ENCODE results near the gene GPR89A.

Gene GPR89A

GRCh38 chr1:145696630-145696960 is 88.8 kb downstream of the GPR89A start:
- Histone ChIP-seq H3K4me2 (ENCODE audit: insufficient read depth, low read length) (no peak overlapping the region), H4K20me1 (ENCODE audit: insufficient read depth, low read length) (no peaks in the 10 kb centered on the region), H3K79me2 (ENCODE audit: insufficient read depth, low read length) (no peaks in the 10 kb centered on the region), H3K27me3 (ENCODE audit: insufficient read depth, low read length, poor library complexity) (peaks cover 3% of the 10 kb centered on the region), H2AFZ (ENCODE audit: low read depth, low read length) (no peak overlapping the region), H3K9me3 (ENCODE audit: insufficient read depth, low read length, severe bottlenecking) (no peaks in the 10 kb centered on the region), H3K9ac (ENCODE audit: low read depth, low read length) (no peak overlapping the region), H3K27ac (ENCODE audit: low read length) (no peak overlapping the region), H3K4me1 (ENCODE audit: insufficient read depth, low read length) (no peaks in the 10 kb centered on the region), H3K36me3 (ENCODE audit: insufficient read depth, low read length) (no peaks in the 10 kb centered on the region), H3K4me3 (ENCODE audit: low read depth in 1 of 2, low read length in 2 of 2) (no peak overlapping the region)
- TF ChIP-seq EZH2 (IDR thresholded peaks at IDR 0.05; ENCODE audit: borderline replicate concordance, low read depth, low read length, severe bottlenecking): no peak
- TF ChIP-seq CTCF (IDR thresholded peaks at IDR 0.05; ENCODE audit: borderline replicate concordance, extremely low read depth, low read length, poor library complexity, severe bottlenecking): no peak
- DNase-seq (no peak), ATAC-seq (ENCODE audit: insufficient read depth, low read depth) (no peak)

- no peak for TF ChIP-seq EZH2 (IDR thresholded peaks at IDR 0.05; ENCODE audit: borderline replicate concordance, low read depth, low read length, severe bottlenecking)
- TF ChIP-seq CTCF (IDR thresholded peaks at IDR 0.05; ENCODE audit: borderline replicate concordance, extremely low read depth, low read length, poor library complexity, severe bottlenecking): no peak
These were observed 93.6 kb downstream of the GPR89A start for GRCh38 chr1:145701306-145701862.

GRCh38 chr1:145702052-145702451 is 94.3 kb downstream of the GPR89A start:
- no peak overlapping the region for H3K9ac ChIP-seq (ENCODE audit: low read depth, low read length)
- peaks cover 3% of the 10 kb centered on the region for H3K27me3 ChIP-seq (ENCODE audit: insufficient read depth, low read length, poor library complexity)
- no peak overlapping the region for H3K4me2 ChIP-seq (ENCODE audit: insufficient read depth, low read length)
- H3K9me3 ChIP-seq (ENCODE audit: insufficient read depth, low read length, severe bottlenecking): no peaks in the 10 kb centered on the region
- no peak for DNase-seq
- H3K36me3 ChIP-seq (ENCODE audit: insufficient read depth, low read length): no peaks in the 10 kb centered on the region
- H4K20me1 ChIP-seq (ENCODE audit: insufficient read depth, low read length): no peaks in the 10 kb centered on the region
- no peak for TF ChIP-seq CTCF (IDR thresholded peaks at IDR 0.05; ENCODE audit: borderline replicate concordance, extremely low read depth, low read length, poor library complexity, severe bottlenecking)
- no peak for TF ChIP-seq EZH2 (IDR thresholded peaks at IDR 0.05; ENCODE audit: borderline replicate concordance, low read depth, low read length, severe bottlenecking)
- no peak overlapping the region for H2AFZ ChIP-seq (ENCODE audit: low read depth, low read length)
- H3K4me3 ChIP-seq (ENCODE audit: low read depth in 1 of 2, low read length in 2 of 2): no peak overlapping the region
- no peaks in the 10 kb centered on the region for H3K79me2 ChIP-seq (ENCODE audit: insufficient read depth, low read length)
- H3K4me1 ChIP-seq (ENCODE audit: insufficient read depth, low read length): no peaks in the 10 kb centered on the region
- no peak overlapping the region for H3K27ac ChIP-seq (ENCODE audit: low read length)
- no peak for ATAC-seq (ENCODE audit: insufficient read depth, low read depth)

More at GRCh38 chr1:145701306-145701862, 93.6 kb downstream of the GPR89A start:
- H3K4me2 ChIP-seq (ENCODE audit: insufficient read depth, low read length): no peak overlapping the region
- no peaks in the 10 kb centered on the region for H3K36me3 ChIP-seq (ENCODE audit: insufficient read depth, low read length)
- no peak overlapping the region for H3K27ac ChIP-seq (ENCODE audit: low read length)
- no peak overlapping the region for H3K4me3 ChIP-seq (ENCODE audit: low read depth in 1 of 2, low read length in 2 of 2)
- no peaks in the 10 kb centered on the region for H4K20me1 ChIP-seq (ENCODE audit: insufficient read depth, low read length)
- no peaks in the 10 kb centered on the region for H3K4me1 ChIP-seq (ENCODE audit: insufficient read depth, low read length)
- H3K9ac ChIP-seq (ENCODE audit: low read depth, low read length): no peak overlapping the region
- no peaks in the 10 kb centered on the region for H3K79me2 ChIP-seq (ENCODE audit: insufficient read depth, low read length)
- H3K9me3 ChIP-seq (ENCODE audit: insufficient read depth, low read length, severe bottlenecking): no peaks in the 10 kb centered on the region
- ATAC-seq (ENCODE audit: insufficient read depth, low read depth) (no peak), DNase-seq (no peak)
- H2AFZ ChIP-seq (ENCODE audit: low read depth, low read length): no peak overlapping the region
- peaks cover 3% of the 10 kb centered on the region for H3K27me3 ChIP-seq (ENCODE audit: insufficient read depth, low read length, poor library complexity)

- Histone ChIP-seq H3K27ac (ENCODE audit: low read length) (no peak overlapping the region), H3K4me3 (ENCODE audit: low read depth in 1 of 2, low read length in 2 of 2) (no peak overlapping the region), H3K27me3 (ENCODE audit: insufficient read depth, low read length, poor library complexity) (peaks cover 3% of the 10 kb centered on the region), H3K9me3 (ENCODE audit: insufficient read depth, low read length, severe bottlenecking) (no peaks in the 10 kb centered on the region), H3K4me1 (ENCODE audit: insufficient read depth, low read length) (no peaks in the 10 kb centered on the region), H2AFZ (ENCODE audit: low read depth, low read length) (no peak overlapping the region), H3K79me2 (ENCODE audit: insufficient read depth, low read length) (no peaks in the 10 kb centered on the region), H4K20me1 (ENCODE audit: insufficient read depth, low read length) (no peaks in the 10 kb centered on the region), H3K4me2 (ENCODE audit: insufficient read depth, low read length) (no peak overlapping the region), H3K9ac (ENCODE audit: low read depth, low read length) (no peak overlapping the region), H3K36me3 (ENCODE audit: insufficient read depth, low read length) (no peaks in the 10 kb centered on the region)
- ATAC-seq (ENCODE audit: insufficient read depth, low read depth): no peak
- no peak for TF ChIP-seq CTCF (IDR thresholded peaks at IDR 0.05; ENCODE audit: borderline replicate concordance, extremely low read depth, low read length, poor library complexity, severe bottlenecking)
- TF ChIP-seq EZH2 (IDR thresholded peaks at IDR 0.05; ENCODE audit: borderline replicate concordance, low read depth, low read length, severe bottlenecking): no peak
- no peak for DNase-seq
These were observed 95.0 kb downstream of the GPR89A start for GRCh38 chr1:145702826-145703225.

Data from DND-41 (cell line).